NCI-H2171 (cell line): ENCODE measurements around the gene GATD1.
"Not testable (repeated sequence)": the region's sequence is repeated elsewhere in the genome, so short reads cannot be mapped to it uniquely, and the experiment has no call there.

Experiments used
- DNase-seq: peaks from one replicate; lab custom pipeline; 2025; lab: John Stamatoyannopoulos, UW

GATD1 gene

GRCh38 chr11:763073-763463 lies 14.2 kb downstream of the GATD1 start:
- DNase-seq = peak; percentile 81

- DNase-seq = peak; percentile 82
Measured at GRCh38 chr11:762421-763072, 14.7 kb downstream of the GATD1 start.

GRCh38 chr11:761526-762108 lies 15.7 kb downstream of the GATD1 start:
- DNase-seq = no peak

- DNase-seq = no peak
Measured at GRCh38 chr11:760236-760635, 17.1 kb downstream of the GATD1 start.

- no peak for DNase-seq
Measured at GRCh38 chr11:749731-750130, 27.6 kb downstream of the GATD1 start.

GRCh38 chr11:748007-748359 lies 29.3 kb downstream of the GATD1 start:
- no peak for DNase-seq

GRCh38 chr11:747158-748006 lies 29.9 kb downstream of the GATD1 start, which contains the start of gene TALDO1:
Gene TALDO1 (plus strand): TSS chr11:747464. CDS start chr11:747482, 18 bp downstream.
- DNase-seq = peak; percentile 69

GRCh38 chr11:746289-747157 lies 30.8 kb downstream of the GATD1 start:
- DNase-seq = no peak

GRCh38 chr11:745428-745827 lies 31.9 kb downstream of the GATD1 start:
- no peak for DNase-seq

- no peak for DNase-seq
Measured at GRCh38 chr11:742571-743201, 34.6 kb downstream of the GATD1 start.

GRCh38 chr11:742156-742546 lies 35.1 kb downstream of the GATD1 start:
- DNase-seq = no peak

- DNase-seq = not testable (repeated sequence)
Measured at GRCh38 chr11:737899-738298, 39.4 kb downstream of the GATD1 start.

GRCh38 chr11:737366-737765 lies 39.9 kb downstream of the GATD1 start:
- DNase-seq = no peak

GRCh38 chr11:734541-734940 lies 42.7 kb downstream of the GATD1 start:
- not testable (repeated sequence) for DNase-seq

- DNase-seq = no peak
Measured at GRCh38 chr11:733072-733471, 44.2 kb downstream of the GATD1 start.

GRCh38 chr11:729492-730074 lies 47.7 kb downstream of the GATD1 start:
- DNase-seq = no peak

GRCh38 chr11:728901-729491 lies 48.3 kb downstream of the GATD1 start:
- DNase-seq = no peak

- DNase-seq = peak; percentile 17
Measured at GRCh38 chr11:727859-728748, 49.2 kb downstream of the GATD1 start.

GRCh38 chr11:727281-727701 lies 50.0 kb downstream of the GATD1 start:
- no peak for DNase-seq
